Medulla oblongata (tissue), 1 donor: ENCODE measurements around the gene EPB41.
"Not testable (repeated sequence)": the region's sequence is repeated elsewhere in the genome, so short reads cannot be mapped to it uniquely, and the experiment has no call there.

ENCODE experiments used
- DNase-seq: peaks from one replicate; pipeline ENCODE4 v3.0.0-alpha.2; 2015; ENCODE audit errors: extremely low spot score

The EPB41 gene

GRCh38 chr1:29108041-29108440, 193.7 kb downstream of the EPB41 start:
- not testable (repeated sequence) for DNase-seq

- DNase-seq = no peak
Measured at GRCh38 chr1:29112705-29113412, 198.5 kb downstream of the EPB41 start.

GRCh38 chr1:29113413-29114117, 199.2 kb downstream of the EPB41 start:
- DNase-seq = no peak

GRCh38 chr1:29114654-29115053, 200.3 kb downstream of the EPB41 start:
- DNase-seq = no peak

- no peak for DNase-seq
Measured at GRCh38 chr1:29117381-29117780, 203.0 kb downstream of the EPB41 start.

GRCh38 chr1:29119121-29119929, 205.0 kb downstream of the EPB41 start:
- DNase-seq = no peak

GRCh38 chr1:29120367-29120766, 206.0 kb downstream of the EPB41 start:
- no peak for DNase-seq

- no peak for DNase-seq
Measured at GRCh38 chr1:29120947-29121485, 206.6 kb downstream of the EPB41 start.

GRCh38 chr1:29121516-29121935, 207.2 kb downstream of the EPB41 start:
- no peak for DNase-seq

GRCh38 chr1:29121936-29122681, 207.7 kb downstream of the EPB41 start:
- no peak for DNase-seq

- DNase-seq = no peak
Measured at GRCh38 chr1:29122682-29123052, 208.3 kb downstream of the EPB41 start.

GRCh38 chr1:29123053-29123886, 208.9 kb downstream of the EPB41 start:
- DNase-seq = no peak

GRCh38 chr1:29123887-29124365, 209.6 kb downstream of the EPB41 start, which contains the start of gene TMEM200B:
Gene TMEM200B (minus strand): TSS chr1:29123903. CDS start chr1:29121828, 2,075 bp downstream.
- no peak for DNase-seq

- no peak for DNase-seq
Measured at GRCh38 chr1:29124366-29125236, 210.2 kb downstream of the EPB41 start.

- DNase-seq = no peak
Measured at GRCh38 chr1:29125237-29125641, 210.9 kb downstream of the EPB41 start.

GRCh38 chr1:29125788-29126187, 211.4 kb downstream of the EPB41 start:
- DNase-seq = no peak

GRCh38 chr1:29126198-29126597, 211.8 kb downstream of the EPB41 start:
- DNase-seq = no peak

- DNase-seq = no peak
Measured at GRCh38 chr1:29128739-29129138, 214.4 kb downstream of the EPB41 start.

- no peak for DNase-seq
Measured at GRCh38 chr1:29129916-29130315, 215.5 kb downstream of the EPB41 start.
